Lower leg skin (tissue), 3 donors: Measurements from ENCODE around the gene EML1.

Experiments
- CTCF ChIP-seq, 3 donors: fragments of 450-650 bp; IDR thresholded peaks; one replicate each; pipeline ENCODE4 v1.5.1; 2016; ENCODE audit warnings: antibody characterized with exemption in 3 of 3, mild to moderate bottlenecking in 3 of 3, moderate library complexity in 2 of 3
- POLR2A ChIP-seq, 2 donors: fragments of 450-650 bp; IDR thresholded peaks; one replicate each; pipeline ENCODE4 v1.6.1; 2016 to 2017; ENCODE audit warnings: antibody characterized with exemption in 2 of 2, mild to moderate bottlenecking in 1 of 2, moderate library complexity in 1 of 2

- TF ChIP-seq CTCF (IDR thresholded peaks at IDR 0.05) (no peak), POLR2A (IDR thresholded peaks at IDR 0.05) (no peak)
These were observed 24.8 kb upstream of the EML1 start for GRCh38 chr14:99768381-99768780.
